ENCODE results near the gene DLG3. TPM values are rescaled to one million over a fixed set of nuclear protein-coding genes. Genes with fewer than 3 reads are reported as not detected.

The DLG3 gene
- total and polyA plus RNA-seq, 2 of the 8 experiments (the other 6 are each of a cell fraction or from before 2014, with no cell fraction given): 29.2 to 63.8 TPM

- ChIA-PET POLR2A (ENCODE audit: partially characterized antibody) (interaction anchor here (0.6 kb wide), 1 partner anchor 285 kb away, joined by 3 read pairs; no protein-coding TSS in a partner anchor), CTCF (ENCODE audit: partially characterized antibody) (no interaction called here)
- Histone ChIP-seq H4K91ac (replicated peaks; ENCODE audit: insufficient read length, low read length) (no peak overlapping the region), H3K4me1 (replicated peaks in 1 of 4; ENCODE audit: control insufficient read depth in 3 of 4, insufficient read depth in 4 of 4, low read length in 3 of 4) (peaks cover 1 to 9% (median 5%) of the 10 kb centered on the region in 4 experiments), H3K18ac (ENCODE audit: extremely low read depth, low read length) (no peak overlapping the region), H2BK20ac (ENCODE audit: low read length) (no peak overlapping the region), H4K8ac (ENCODE audit: extremely low read depth, insufficient read depth, low read length) (no peak overlapping the region), H2BK15ac (ENCODE audit: low read length) (no peak overlapping the region), H3K9me3 (ENCODE audit: insufficient read depth in 2 of 2, low read depth in 1 of 2, low read length in 1 of 2) (no peaks in the 10 kb centered on the region), H3K14ac (ENCODE audit: insufficient read length) (no peak overlapping the region), H3K56ac (replicated peaks; ENCODE audit: insufficient read length, low read depth, low read length) (no peak overlapping the region), H3K4ac (replicated peaks; ENCODE audit: insufficient read length, low read depth, low read length) (no peak overlapping the region), H3K4me2 (ENCODE audit: insufficient read depth in 1 of 2, low read depth in 2 of 2, low read length in 2 of 2) (no peak overlapping the region), H4K20me1 (replicated peaks in 1 of 2; ENCODE audit: control insufficient read depth in 1 of 2, insufficient read depth in 2 of 2, low read length in 2 of 2) (no peaks in the 10 kb centered on the region), H3K27me3 (replicated peaks in 1 of 4; ENCODE audit: control insufficient read depth in 3 of 4, extremely low read depth in 1 of 4, insufficient read depth in 3 of 4, low read length in 3 of 4) (no peaks in the 10 kb centered on the region), H2AK5ac (ENCODE audit: low read depth, low read length) (no peak overlapping the region), H3K79me2 (ENCODE audit: control insufficient read depth in 1 of 2, insufficient read depth in 2 of 2, low read length in 2 of 2) (no peaks in the 10 kb centered on the region), H3K9ac (replicated peaks in 1 of 4; ENCODE audit: extremely low read depth in 1 of 4, low read depth in 3 of 4, low read length in 3 of 4) (no peak overlapping the region), H2BK12ac (ENCODE audit: low read depth, low read length) (no peak overlapping the region), H3K79me1 (ENCODE audit: low read depth, low read length) (no peaks in the 10 kb centered on the region), H3K4me3 (ENCODE audit: extremely low read depth in 1 of 4, insufficient read depth in 2 of 4, low read depth in 3 of 4, low read length in 4 of 4) (no peak overlapping the region), H4K5ac (ENCODE audit: insufficient read length, low read depth, low read length) (no peak overlapping the region), H3K23ac (ENCODE audit: insufficient read length) (no peak overlapping the region), H3K27ac (ENCODE audit: low read depth, low read length) (no peak overlapping the region), H3K23me2 (ENCODE audit: low read depth, low read length) (peaks cover 2% of the 10 kb centered on the region; the same call in 1 of the 2 replicates), H2AFZ (ENCODE audit: low read length) (no peak overlapping the region), H3K36me3 (ENCODE audit: control insufficient read depth in 2 of 4, insufficient read depth in 4 of 4, low read length in 3 of 4) (peaks cover 10 to 49% (median 30%) of the 10 kb centered on the region in 4 experiments), H2BK5ac (ENCODE audit: low read depth, low read length) (no peak overlapping the region), H2BK120ac (replicated peaks; ENCODE audit: low read depth, low read length) (no peak overlapping the region)
- TF ChIP-seq RBBP5 (IDR thresholded peaks at IDR 0.05; ENCODE audit: borderline replicate concordance, low read depth, low read length) (no peak), POU5F1 (IDR thresholded peaks at IDR 0.05; ENCODE audit: low read depth, low read length) (no peak), ASH2L (IDR thresholded peaks at IDR 0.05; ENCODE audit: low read length) (no peak), POLR2A (IDR thresholded peaks at IDR 0.05; ENCODE audit: control extremely low read depth in 1 of 2, low read depth in 2 of 2, low read length in 2 of 2) (no peak), CBX8 (IDR thresholded peaks at IDR 0.05; ENCODE audit: borderline replicate concordance, low read depth, low read length) (no peak)
- no peak for FAIRE-seq
- no peak for DNase-seq (ENCODE audit: low read depth in 1 of 2, low spot score in 2 of 2)
- WGBS, 2 experiments (ENCODE audit: extremely low coverage in 1 of 2, insufficient coverage in 1 of 2, insufficient read length in 1 of 2, insufficient replicate concordance in 2 of 2, low coverage in 1 of 2, low lambda C conversion rate in 2 of 2, missing lambda C conversion rate in 1 of 2): 86% methylated on average over 1 of the region's 2 CpGs; no CpG with 5 or more reads in 1 of the 2 experiments
Observed at GRCh38 chrX:70427365-70427764, 17.3 kb upstream of the DLG3 start.
